WTC11 (cell line): ENCODE results near the gene RAD18. TPM values are rescaled to one million over a fixed set of nuclear protein-coding genes. Genes with fewer than 3 reads are reported as not detected.

ENCODE experiments used
- ATAC-seq: fragments of 200-7000 bp; cut with Tn5 transposase; 2 replicates; pipeline ENCODE4 v1.10.0; 2021; ENCODE audit warnings: mild to moderate bottlenecking, moderate library complexity
- CTCF ChIA-PET: fragments of 300-600 bp; sonication (Branson Sonifier 250); formaldehyde crosslinking; loops from one replicate; lab custom pipeline; 2021; ENCODE audit warnings: antibody characterized with exemption; lab: Charles Lee
- POLR2A ChIA-PET: fragments of 350-600 bp; sonication (Branson Sonifier 250); formaldehyde crosslinking; loops from one replicate; lab custom pipeline; 2021; ENCODE audit warnings: antibody characterized with exemption; lab: Charles Lee
- DNase-seq: peaks from one replicate; pipeline ENCODE4 v3.0.0; 2021; ENCODE audit warnings: low spot score
- H3K27ac Mint-ChIP-seq: 2 replicates; pipeline ENCODE4 v1.8.0; 2021; ENCODE audit warnings: mixed read lengths
- H3K27me3 Mint-ChIP-seq: 2 replicates; pipeline ENCODE4 v1.8.0; 2021; ENCODE audit warnings: low read depth, mild to moderate bottlenecking, moderate library complexity, mixed read lengths
- H3K36me3 Mint-ChIP-seq: 2 replicates; pipeline ENCODE4 v1.8.0; 2021; ENCODE audit warnings: mixed read lengths
- H3K4me1 Mint-ChIP-seq: 2 replicates; pipeline ENCODE4 v1.8.0; 2022; ENCODE audit warnings: mixed read lengths
- H3K4me3 Mint-ChIP-seq: 2 replicates; pipeline ENCODE4 v1.8.0; 2021; ENCODE audit warnings: mild to moderate bottlenecking, moderate library complexity, mixed read lengths
- H3K9me3 Mint-ChIP-seq: 2 replicates; pipeline ENCODE4 v1.8.0; 2021; ENCODE audit warnings: mixed read lengths
- AR ChIP-seq: fragments of 250-450 bp; sonication (Bioruptor Pico); IDR thresholded peaks from 2 replicates; pipeline ENCODE4 v1.9.0; 2021; ENCODE audit warnings: mild to moderate bottlenecking
- CBFB ChIP-seq: sonication (generic); formaldehyde crosslinking; IDR thresholded peaks from 2 replicates; pipeline ENCODE4 v1.8.1; 2022; ENCODE audit warnings: mild to moderate bottlenecking, low read depth, missing genetic modification reagents
- ELF4 ChIP-seq: sonication (generic); formaldehyde crosslinking; IDR thresholded peaks from 2 replicates; pipeline ENCODE4 v1.8.1; 2022; ENCODE audit warnings: low read depth, mild to moderate bottlenecking, moderate library complexity, missing genetic modification reagents
- ETV6 ChIP-seq: sonication (generic); formaldehyde crosslinking; IDR thresholded peaks from 2 replicates; pipeline ENCODE4 v1.8.1; 2022; ENCODE audit warnings: mild to moderate bottlenecking, missing genetic modification reagents
- FOXJ3 ChIP-seq: sonication (generic); formaldehyde crosslinking; IDR thresholded peaks from 2 replicates; pipeline ENCODE4 v1.9.0; 2021; ENCODE audit warnings: missing genetic modification reagents, mild to moderate bottlenecking, borderline replicate concordance
- GRHL2 ChIP-seq: fragments of 250-450 bp; sonication (Bioruptor Pico); IDR thresholded peaks from 2 replicates; pipeline ENCODE4 v1.8.0; 2022; ENCODE audit warnings: mild to moderate bottlenecking, moderate library complexity; ENCODE audit not compliant: insufficient replicate concordance, severe bottlenecking
- GTF2I ChIP-seq: fragments of 250-450 bp; sonication (Bioruptor Pico); conservative IDR thresholded peaks from 2 replicates; pipeline ENCODE4 v1.4.0; 2021; ENCODE audit warnings: mild to moderate bottlenecking
- IRF2 ChIP-seq: sonication (generic); formaldehyde crosslinking; IDR thresholded peaks from 2 replicates; pipeline ENCODE4 v1.8.0; 2022; ENCODE audit warnings: low read depth, missing genetic modification reagents, borderline replicate concordance
- NFATC4 ChIP-seq: fragments of 250-450 bp; sonication (Bioruptor Pico); IDR thresholded peaks from 2 replicates; pipeline ENCODE4 v1.9.0; 2021; ENCODE audit warnings: mild to moderate bottlenecking
- RORB ChIP-seq: fragments of 250-450 bp; sonication (Bioruptor Pico); IDR thresholded peaks from 2 replicates; pipeline ENCODE4 v1.9.0; 2021; ENCODE audit warnings: mild to moderate bottlenecking
- SMAD3 ChIP-seq: sonication (generic); formaldehyde crosslinking; IDR thresholded peaks from 2 replicates; pipeline ENCODE4 v1.8.0; 2022; ENCODE audit warnings: missing genetic modification reagents, mild to moderate bottlenecking, borderline replicate concordance
- SOX15 ChIP-seq: fragments of 250-450 bp; sonication (Bioruptor Pico); IDR thresholded peaks from 2 replicates; pipeline ENCODE4 v1.9.0; 2021; ENCODE audit warnings: mild to moderate bottlenecking
- TEAD1 ChIP-seq: sonication (generic); formaldehyde crosslinking; IDR thresholded peaks from 2 replicates; pipeline ENCODE4 v1.8.0; 2022; ENCODE audit warnings: mild to moderate bottlenecking, missing genetic modification reagents
- ZBTB21 ChIP-seq: sonication (generic); formaldehyde crosslinking; IDR thresholded peaks from 2 replicates; pipeline ENCODE4 v1.8.1; 2023; ENCODE audit warnings: mild to moderate bottlenecking, missing genetic modification reagents, borderline replicate concordance
- ZNF423 ChIP-seq: fragments of 250-450 bp; sonication (Bioruptor Pico); IDR thresholded peaks from 2 replicates; pipeline ENCODE4 v2.1.2; 2022; ENCODE audit warnings: mild to moderate bottlenecking, moderate library complexity
- ZSCAN18 ChIP-seq: fragments of 250-450 bp; sonication (Bioruptor Pico); IDR thresholded peaks from 2 replicates; pipeline ENCODE4 v2.1.2; 2022; ENCODE audit warnings: mild to moderate bottlenecking, moderate library complexity
- total RNA-seq: library from RNA; stranded (reverse); gene quantifications from 3 replicates; pipeline ENCODE4 v1.2.3, GENCODE V29; 2021
- TF ChIP-seq, protein P1 (sequence below): sonication (generic); formaldehyde crosslinking; IDR thresholded peaks from 2 replicates; pipeline ENCODE4 v1.8.1; 2023; ENCODE audit warnings: mild to moderate bottlenecking, missing genetic modification reagents, moderate library complexity
- TF ChIP-seq, protein P2 (sequence below): sonication (generic); formaldehyde crosslinking; IDR thresholded peaks from 2 replicates; pipeline ENCODE4 v1.8.1; 2023; ENCODE audit warnings: mild to moderate bottlenecking, moderate library complexity, missing genetic modification reagents
- TF ChIP-seq, protein P3 (sequence below): sonication (generic); formaldehyde crosslinking; IDR thresholded peaks from 2 replicates; pipeline ENCODE4 v1.8.1; 2023; ENCODE audit warnings: mild to moderate bottlenecking, missing genetic modification reagents, borderline replicate concordance
- TF ChIP-seq, protein P4 (sequence below): fragments of 250-450 bp; sonication (Bioruptor Pico); IDR thresholded peaks from 2 replicates; pipeline ENCODE4 v1.9.0; 2021; ENCODE audit warnings: moderate library complexity, mild to moderate bottlenecking, inconsistent platforms, borderline replicate concordance

Gene RAD18
- total RNA-seq, 1 experiment from 2014 or later = 24.4 TPM

GRCh38 chr3:8992854-8993253 is 29.6 kb upstream of the RAD18 start:
- ATAC-seq (no peak), DNase-seq (no peak)
- no peaks in the 10 kb centered on the region for H3K9me3 Mint-ChIP-seq
- no peak overlapping the region for H3K4me3 Mint-ChIP-seq
- TF ChIP-seq SOX15 = no peak
- TF ChIP-seq ZSCAN18 = no peak
- TF ChIP-seq, protein P1, sequence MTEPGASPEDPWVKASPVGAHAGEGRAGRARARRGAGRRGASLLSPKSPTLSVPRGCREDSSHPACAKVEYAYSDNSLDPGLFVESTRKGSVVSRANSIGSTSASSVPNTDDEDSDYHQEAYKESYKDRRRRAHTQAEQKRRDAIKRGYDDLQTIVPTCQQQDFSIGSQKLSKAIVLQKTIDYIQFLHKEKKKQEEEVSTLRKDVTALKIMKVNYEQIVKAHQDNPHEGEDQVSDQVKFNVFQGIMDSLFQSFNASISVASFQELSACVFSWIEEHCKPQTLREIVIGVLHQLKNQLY (CRISPR knock-in tag) = no peak
- no peak for TF ChIP-seq GTF2I (CRISPR knock-in tag)
- no peak for TF ChIP-seq NFATC4 (CRISPR knock-in tag)
- TF ChIP-seq TEAD1 (CRISPR knock-in tag) = no peak
- H3K4me1 Mint-ChIP-seq = peaks cover 15% of the 10 kb centered on the region
- no peak overlapping the region for H3K27ac Mint-ChIP-seq
- H3K27me3 Mint-ChIP-seq = no peaks in the 10 kb centered on the region
- CTCF ChIA-PET = interaction anchor here (1.0 to 2.8 kb wide), 4 partner anchors 21 to 309 kb away, joined by 3 to 18 read pairs (median 8); partner anchors contain the start of gene OXTR
- H3K36me3 Mint-ChIP-seq = no peaks in the 10 kb centered on the region
- POLR2A ChIA-PET = no interaction called here

- Mint-ChIP-seq H3K4me1 (peaks cover 15% of the 10 kb centered on the region), H3K27ac (no peak overlapping the region), H3K9me3 (no peaks in the 10 kb centered on the region), H3K4me3 (no peak overlapping the region), H3K27me3 (no peaks in the 10 kb centered on the region), H3K36me3 (no peaks in the 10 kb centered on the region)
- DNase-seq (no peak), ATAC-seq (no peak)
- ChIA-PET POLR2A (no interaction called here), CTCF (interaction anchor here (1.9 to 2.0 kb wide), 2 partner anchors 22 to 310 kb away, joined by 4 to 13 read pairs; no protein-coding TSS in a partner anchor)
- TF ChIP-seq CBFB (no peak), AR (no peak), TEAD1 (CRISPR knock-in tag) (no peak), GRHL2 (CRISPR knock-in tag) (no peak), SOX15 (no peak), ETV6 (CRISPR knock-in tag) (no peak)
- TF ChIP-seq, protein P2, sequence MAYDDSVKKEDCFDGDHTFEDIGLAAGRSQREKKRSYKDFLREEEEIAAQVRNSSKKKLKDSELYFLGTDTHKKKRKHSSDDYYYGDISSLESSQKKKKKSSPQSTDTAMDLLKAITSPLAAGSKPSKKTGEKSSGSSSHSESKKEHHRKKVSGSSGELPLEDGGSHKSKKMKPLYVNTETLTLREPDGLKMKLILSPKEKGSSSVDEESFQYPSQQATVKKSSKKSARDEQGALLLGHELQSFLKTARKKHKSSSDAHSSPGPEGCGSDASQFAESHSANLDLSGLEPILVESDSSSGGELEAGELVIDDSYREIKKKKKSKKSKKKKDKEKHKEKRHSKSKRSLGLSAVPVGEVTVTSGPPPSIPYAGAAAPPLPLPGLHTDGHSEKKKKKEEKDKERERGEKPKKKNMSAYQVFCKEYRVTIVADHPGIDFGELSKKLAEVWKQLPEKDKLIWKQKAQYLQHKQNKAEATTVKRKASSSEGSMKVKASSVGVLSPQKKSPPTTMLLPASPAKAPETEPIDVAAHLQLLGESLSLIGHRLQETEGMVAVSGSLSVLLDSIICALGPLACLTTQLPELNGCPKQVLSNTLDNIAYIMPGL = no peak
These were observed 28.9 kb upstream of the RAD18 start for GRCh38 chr3:8992199-8992598.

- no peak for ATAC-seq
- Mint-ChIP-seq H3K27ac (no peak overlapping the region), H3K4me1 (peaks cover 15% of the 10 kb centered on the region), H3K4me3 (no peak overlapping the region), H3K36me3 (no peaks in the 10 kb centered on the region), H3K27me3 (no peaks in the 10 kb centered on the region), H3K9me3 (no peaks in the 10 kb centered on the region)
- ChIA-PET POLR2A (no interaction called here), CTCF (interaction anchor here (2.0 to 5.8 kb wide), 3 partner anchors 15 to 312 kb away, joined by 13 to 92 read pairs (median 37); no protein-coding TSS in a partner anchor)
- no peak for DNase-seq
- TF ChIP-seq, protein P3, sequence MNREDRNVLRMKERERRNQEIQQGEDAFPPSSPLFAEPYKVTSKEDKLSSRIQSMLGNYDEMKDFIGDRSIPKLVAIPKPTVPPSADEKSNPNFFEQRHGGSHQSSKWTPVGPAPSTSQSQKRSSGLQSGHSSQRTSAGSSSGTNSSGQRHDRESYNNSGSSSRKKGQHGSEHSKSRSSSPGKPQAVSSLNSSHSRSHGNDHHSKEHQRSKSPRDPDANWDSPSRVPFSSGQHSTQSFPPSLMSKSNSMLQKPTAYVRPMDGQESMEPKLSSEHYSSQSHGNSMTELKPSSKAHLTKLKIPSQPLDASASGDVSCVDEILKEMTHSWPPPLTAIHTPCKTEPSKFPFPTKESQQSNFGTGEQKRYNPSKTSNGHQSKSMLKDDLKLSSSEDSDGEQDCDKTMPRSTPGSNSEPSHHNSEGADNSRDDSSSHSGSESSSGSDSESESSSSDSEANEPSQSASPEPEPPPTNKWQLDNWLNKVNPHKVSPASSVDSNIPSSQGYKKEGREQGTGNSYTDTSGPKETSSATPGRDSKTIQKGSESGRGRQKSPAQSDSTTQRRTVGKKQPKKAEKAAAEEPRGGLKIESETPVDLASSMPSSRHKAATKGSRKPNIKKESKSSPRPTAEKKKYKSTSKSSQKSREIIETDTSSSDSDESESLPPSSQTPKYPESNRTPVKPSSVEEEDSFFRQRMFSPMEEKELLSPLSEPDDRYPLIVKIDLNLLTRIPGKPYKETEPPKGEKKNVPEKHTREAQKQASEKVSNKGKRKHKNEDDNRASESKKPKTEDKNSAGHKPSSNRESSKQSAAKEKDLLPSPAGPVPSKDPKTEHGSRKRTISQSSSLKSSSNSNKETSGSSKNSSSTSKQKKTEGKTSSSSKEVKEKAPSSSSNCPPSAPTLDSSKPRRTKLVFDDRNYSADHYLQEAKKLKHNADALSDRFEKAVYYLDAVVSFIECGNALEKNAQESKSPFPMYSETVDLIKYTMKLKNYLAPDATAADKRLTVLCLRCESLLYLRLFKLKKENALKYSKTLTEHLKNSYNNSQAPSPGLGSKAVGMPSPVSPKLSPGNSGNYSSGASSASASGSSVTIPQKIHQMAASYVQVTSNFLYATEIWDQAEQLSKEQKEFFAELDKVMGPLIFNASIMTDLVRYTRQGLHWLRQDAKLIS = no peak
- no peak for TF ChIP-seq SMAD3 (CRISPR knock-in tag)
- TF ChIP-seq, protein P4, sequence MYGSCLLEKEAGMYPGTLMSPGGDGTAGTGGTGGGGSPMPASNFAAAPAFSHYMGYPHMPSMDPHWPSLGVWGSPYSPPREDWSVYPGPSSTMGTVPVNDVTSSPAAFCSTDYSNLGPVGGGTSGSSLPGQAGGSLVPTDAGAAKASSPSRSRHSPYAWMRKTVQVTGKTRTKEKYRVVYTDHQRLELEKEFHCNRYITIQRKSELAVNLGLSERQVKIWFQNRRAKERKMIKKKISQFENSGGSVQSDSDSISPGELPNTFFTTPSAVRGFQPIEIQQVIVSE (CRISPR knock-in tag) = no peak
- TF ChIP-seq ELF4 (CRISPR knock-in tag) = no peak
- no peak for TF ChIP-seq FOXJ3
- TF ChIP-seq ZBTB21 (CRISPR knock-in tag) = no peak
- TF ChIP-seq ZNF423 (CRISPR knock-in tag) = no peak
- TF ChIP-seq IRF2 (CRISPR knock-in tag) = no peak
- TF ChIP-seq TEAD1 (CRISPR knock-in tag) = no peak
- TF ChIP-seq RORB (CRISPR knock-in tag) = no peak
These were observed 27.3 kb upstream of the RAD18 start for GRCh38 chr3:8990266-8991215.
